Islet of Langerhans (tissue), 1 donor: ENCODE data around the gene TRIM2.

Source experiments
- FAIRE-seq: peaks from one replicate; lab custom pipeline; 2011; peaks lifted over from hg19 to GRCh38; lab: Jason Lieb, UNC

Gene TRIM2

GRCh38 chr4:153222707-153223426, 18.6 kb downstream of the TRIM2 start:
- FAIRE-seq = no peak

GRCh38 chr4:153223427-153223801, 19.2 kb downstream of the TRIM2 start:
- FAIRE-seq = no peak

GRCh38 chr4:153223930-153224329, 19.7 kb downstream of the TRIM2 start:
- FAIRE-seq = no peak

GRCh38 chr4:153224474-153224873, 20.2 kb downstream of the TRIM2 start:
- no peak for FAIRE-seq

GRCh38 chr4:153227469-153228075, 23.3 kb downstream of the TRIM2 start:
- no peak for FAIRE-seq

- no peak for FAIRE-seq
Measured at GRCh38 chr4:153228512-153229140, 24.4 kb downstream of the TRIM2 start.

- no peak for FAIRE-seq
Measured at GRCh38 chr4:153229545-153229944, 25.3 kb downstream of the TRIM2 start.

GRCh38 chr4:153232768-153233167, 28.5 kb downstream of the TRIM2 start:
- no peak for FAIRE-seq

- peak; percentile 86 for FAIRE-seq
Measured at GRCh38 chr4:153233761-153234371, 29.6 kb downstream of the TRIM2 start.

- FAIRE-seq = no peak
Measured at GRCh38 chr4:153234885-153235284, 30.6 kb downstream of the TRIM2 start.

GRCh38 chr4:153238135-153238919, 34.1 kb downstream of the TRIM2 start:
- FAIRE-seq = no peak

GRCh38 chr4:153239409-153239808, 35.2 kb downstream of the TRIM2 start:
- no peak for FAIRE-seq

- FAIRE-seq = no peak
Measured at GRCh38 chr4:153241295-153241694, 37.1 kb downstream of the TRIM2 start.

- FAIRE-seq = peak; percentile 61
Measured at GRCh38 chr4:153241970-153242838, 38.0 kb downstream of the TRIM2 start.

- FAIRE-seq = no peak
Measured at GRCh38 chr4:153242839-153243324, 38.6 kb downstream of the TRIM2 start.

GRCh38 chr4:153243468-153243867, 39.2 kb downstream of the TRIM2 start:
- FAIRE-seq = no peak

- FAIRE-seq = no peak
Measured at GRCh38 chr4:153244969-153245368, 40.7 kb downstream of the TRIM2 start.

GRCh38 chr4:153245775-153246174, 41.5 kb downstream of the TRIM2 start:
- FAIRE-seq = no peak

- FAIRE-seq = no peak
Measured at GRCh38 chr4:153246446-153247115, 42.3 kb downstream of the TRIM2 start.

- FAIRE-seq = no peak
Measured at GRCh38 chr4:153247116-153247490, 42.9 kb downstream of the TRIM2 start.
